ENCODE results near the gene QRICH1.

DNA sequence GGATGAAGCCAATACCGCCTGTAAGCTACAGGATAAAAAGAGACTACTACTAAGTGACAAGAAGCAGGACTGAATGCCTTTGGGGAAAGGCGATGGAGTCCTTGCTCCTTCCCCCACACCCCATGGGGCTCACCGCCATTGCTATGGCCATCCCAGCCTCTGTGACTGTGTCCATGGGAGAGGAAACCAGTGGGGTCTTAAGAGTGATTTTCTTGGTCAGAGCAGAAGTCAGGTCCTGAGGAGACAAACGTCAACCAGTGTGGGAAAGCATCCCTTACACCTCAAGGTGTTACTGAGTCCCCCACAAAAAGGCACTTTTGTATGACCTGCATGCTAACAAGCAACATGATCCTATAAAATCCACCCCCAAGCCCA lies 65.6 kb downstream of the QRICH1 start:
- TF ChIP-seq, protein P1, sequence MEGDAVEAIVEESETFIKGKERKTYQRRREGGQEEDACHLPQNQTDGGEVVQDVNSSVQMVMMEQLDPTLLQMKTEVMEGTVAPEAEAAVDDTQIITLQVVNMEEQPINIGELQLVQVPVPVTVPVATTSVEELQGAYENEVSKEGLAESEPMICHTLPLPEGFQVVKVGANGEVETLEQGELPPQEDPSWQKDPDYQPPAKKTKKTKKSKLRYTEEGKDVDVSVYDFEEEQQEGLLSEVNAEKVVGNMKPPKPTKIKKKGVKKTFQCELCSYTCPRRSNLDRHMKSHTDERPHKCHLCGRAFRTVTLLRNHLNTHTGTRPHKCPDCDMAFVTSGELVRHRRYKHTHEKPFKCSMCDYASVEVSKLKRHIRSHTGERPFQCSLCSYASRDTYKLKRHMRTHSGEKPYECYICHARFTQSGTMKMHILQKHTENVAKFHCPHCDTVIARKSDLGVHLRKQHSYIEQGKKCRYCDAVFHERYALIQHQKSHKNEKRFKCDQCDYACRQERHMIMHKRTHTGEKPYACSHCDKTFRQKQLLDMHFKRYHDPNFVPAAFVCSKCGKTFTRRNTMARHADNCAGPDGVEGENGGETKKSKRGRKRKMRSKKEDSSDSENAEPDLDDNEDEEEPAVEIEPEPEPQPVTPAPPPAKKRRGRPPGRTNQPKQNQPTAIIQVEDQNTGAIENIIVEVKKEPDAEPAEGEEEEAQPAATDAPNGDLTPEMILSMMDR (conservative IDR thresholded peaks at IDR 0.05) = no peak
- no peak for TF ChIP-seq EZH2 (IDR thresholded peaks at IDR 0.05; ENCODE audit: low read depth)
